Endothelial cell of umbilical vein (primary cell): ENCODE measurements around the gene AQP7. TPM values are rescaled to one million over a fixed set of nuclear protein-coding genes. Genes with fewer than 3 reads are reported as not detected.
"Not testable (repeated sequence)": the region's sequence is repeated elsewhere in the genome, so short reads cannot be mapped to it uniquely, and the experiment has no call there.

ENCODE experiments used
- BruUV-seq: library from RNA; stranded (reverse); fragments of 400-500 nt; replicated peaks from 2 replicates; lab custom pipeline; 2021; lab: Mats Ljungman, UMichigan
- CTCF ChIA-PET: fragments of 300-600, 350-600 bp; sonication (Branson Sonifier 250); formaldehyde crosslinking; loops from one replicate; lab custom pipeline; 2021; ENCODE audit warnings: antibody characterized with exemption, inconsistent platforms; lab: Charles Lee
- POLR2A ChIA-PET: fragments of 300-600, 350-600 bp; sonication (Branson Sonifier 250); formaldehyde crosslinking; loops from one replicate; lab custom pipeline; 2021; ENCODE audit warnings: antibody characterized with exemption, inconsistent platforms; lab: Charles Lee
- DNase-seq: peaks from one replicate; pipeline ENCODE4 v3.0.0-alpha.2; 2011; ENCODE audit warnings: low read depth, low spot score
- FAIRE-seq: peaks from 2 replicates; lab custom pipeline; 2011; peaks lifted over from hg19 to GRCh38; lab: Jason Lieb, UNC
- H2AFZ ChIP-seq: 2 replicates; pipeline ENCODE4 v1.6.0; 2012; ENCODE audit warnings: low read depth, low read length, control low read depth, inconsistent platforms
- H3K27ac ChIP-seq: 2 replicates; pipeline ENCODE4 v1.5.1; 2011; ENCODE audit warnings: low read depth, mild to moderate bottlenecking, control low read depth, low read length, moderate library complexity; ENCODE audit not compliant: insufficient read depth
- H3K27me3 ChIP-seq, 2 experiments: 2 replicates each; pipeline versions ENCODE4 v1.6.0 to v1.6.1; 2011; ENCODE audit warnings: low read length in 2 of 2, mixed read lengths in 1 of 2; ENCODE audit not compliant: control insufficient read depth in 2 of 2, insufficient read depth in 2 of 2
- H3K36me3 ChIP-seq, 2 experiments: 2 replicates in 1 of 2; 3 replicates in 1 of 2; pipeline ENCODE4 v1.5.1; 2011; ENCODE audit warnings: low read length in 2 of 2, mild to moderate bottlenecking in 1 of 2, moderate library complexity in 1 of 2; ENCODE audit not compliant: control insufficient read depth in 2 of 2, insufficient read depth in 2 of 2; ENCODE audit errors: extremely low read depth in 1 of 2
- H3K4me1 ChIP-seq: 3 replicates; pipeline ENCODE4 v1.5.1; 2011; ENCODE audit warnings: mild to moderate bottlenecking, low read length; ENCODE audit not compliant: control insufficient read depth, insufficient read depth; ENCODE audit errors: extremely low read depth
- H3K4me2 ChIP-seq: 2 replicates; pipeline ENCODE4 v1.6.1; 2011; ENCODE audit warnings: low read length, control low read depth, mixed read lengths; ENCODE audit not compliant: insufficient read depth
- H3K4me3 ChIP-seq, 3 experiments: fragments of 200-600 bp in 1 of 3; sonication (generic), shearing (Covaris generic) in 1 of 3; replicated peaks in 1 of 3; 2 replicates each; pipeline ENCODE4 v1.5.1; 2011 to 2016; ENCODE audit warnings: control low read depth in 3 of 3, low read length in 3 of 3, mild to moderate bottlenecking in 2 of 3, inconsistent platforms in 1 of 3, low read depth in 1 of 3, moderate library complexity in 1 of 3; ENCODE audit not compliant: insufficient read depth in 1 of 3
- H3K79me2 ChIP-seq: 2 replicates; pipeline ENCODE4 v1.6.0; 2012; ENCODE audit warnings: low read length, inconsistent platforms; ENCODE audit not compliant: control insufficient read depth, insufficient read depth
- H3K9ac ChIP-seq: replicated peaks from 2 replicates; pipeline ENCODE3; 2011; ENCODE audit warnings: low read length, control low read depth; ENCODE audit not compliant: insufficient read depth; ENCODE audit errors: extremely low read depth
- H3K9me1 ChIP-seq: replicated peaks from 3 replicates; pipeline ENCODE4 v1.6.0; 2011; ENCODE audit warnings: mild to moderate bottlenecking, low read length; ENCODE audit not compliant: control insufficient read depth, insufficient read depth; ENCODE audit errors: extremely low read depth
- H3K9me3 ChIP-seq: replicated peaks from 2 replicates; pipeline ENCODE4 v1.5.1; 2012; ENCODE audit warnings: low read length, inconsistent platforms; ENCODE audit not compliant: control insufficient read depth, insufficient read depth
- H4K20me1 ChIP-seq: replicated peaks from 2 replicates; pipeline ENCODE3; 2011; ENCODE audit warnings: mild to moderate bottlenecking, low read length; ENCODE audit not compliant: control insufficient read depth, insufficient read depth; ENCODE audit errors: extremely low read depth
- EZH2 ChIP-seq: IDR thresholded peaks from 2 replicates; pipeline ENCODE4 v1.6.1; 2012; ENCODE audit warnings: borderline replicate concordance, low read depth, mild to moderate bottlenecking, moderate library complexity, low read length, inconsistent platforms; ENCODE audit not compliant: severe bottlenecking
- FOS ChIP-seq: IDR thresholded peaks from 2 replicates; pipeline ENCODE4 v1.6.1; 2011; ENCODE audit warnings: mild to moderate bottlenecking, low read length, moderate library complexity, borderline replicate concordance; ENCODE audit not compliant: insufficient read depth
- GATA2 ChIP-seq: IDR thresholded peaks from 2 replicates; pipeline ENCODE4 v1.7.0; 2011; ENCODE audit warnings: low read depth, mild to moderate bottlenecking, moderate library complexity, mixed read lengths, low read length; ENCODE audit not compliant: insufficient read length, insufficient read depth
- JUN ChIP-seq: IDR thresholded peaks from 2 replicates; pipeline ENCODE4 v1.6.1; 2011; ENCODE audit warnings: borderline replicate concordance, low read depth; ENCODE audit not compliant: insufficient read length, insufficient read depth
- MAX ChIP-seq: IDR thresholded peaks from 2 replicates; pipeline ENCODE4 v1.6.1; 2011; ENCODE audit not compliant: insufficient read depth, insufficient read length
- MYC ChIP-seq: IDR thresholded peaks from one replicate; pipeline ENCODE4 v1.6.1; 2011; ENCODE audit warnings: mild to moderate bottlenecking, low read depth, low read length
- POLR2A ChIP-seq: IDR thresholded peaks from 2 replicates; pipeline ENCODE4 v1.6.1; 2012; ENCODE audit warnings: low read depth, mild to moderate bottlenecking, control low read depth, low read length
- POLR2AphosphoS5 ChIP-seq: IDR thresholded peaks from 2 replicates; pipeline ENCODE4 v1.6.1; 2012; ENCODE audit warnings: low read depth, mild to moderate bottlenecking, control low read depth, low read length, moderate library complexity; ENCODE audit not compliant: insufficient read depth
- dilution Hi-C: fragments of 300-500 bp; cut with MboI; formaldehyde crosslinking; loops from one replicate; pipeline ENCODE4 v1.15.0; 2019; ENCODE audit warnings: low sequenced_read_pairs; ENCODE audit not compliant: extremely low pct_ligation_motif_present
- intact Hi-C: fragments of 100-400 bp; cut with micrococcal nuclease; formaldehyde crosslinking; loops from one replicate; pipeline ENCODE4 v1.10.0; 2022
- polyA plus RNA-seq, 4 experiments: library from polyadenylated mRNA; depleted of rRNA in 3 of 4; stranded (reverse) in 3 of 4; unstranded in 1 of 4; fragments of >200 nt; gene quantifications; 2 replicates each; pipeline versions ENCODE4 v1.2.1 to v1.2.3, GENCODE V29; 2011 to 2012; ENCODE audit warnings: missing spikeins in 1 of 4
- total RNA-seq: library from RNA; stranded (reverse); gene quantifications from 2 replicates; pipeline ENCODE4 v1.2.3, GENCODE V29; 2021
- TF ChIP-seq, protein P1 (sequence below), 2 donors: IDR thresholded peaks; 1 replicate in 1 of 2; 2 replicates in 1 of 2; pipeline ENCODE4 v1.5.1; 2011; ENCODE audit warnings: low read length in 2 of 2, mild to moderate bottlenecking in 2 of 2, moderate library complexity in 2 of 2, control low read depth in 1 of 2, inconsistent platforms in 1 of 2, low read depth in 1 of 2; ENCODE audit not compliant: insufficient read depth in 1 of 2; ENCODE audit errors: extremely low read depth in 1 of 2

AQP7 gene
- total and polyA plus RNA-seq, 2 donors (not counting 3 experiments of a cell fraction or from before 2014, with no cell fraction given): 3.7 TPM; not detected in 1

DNA sequence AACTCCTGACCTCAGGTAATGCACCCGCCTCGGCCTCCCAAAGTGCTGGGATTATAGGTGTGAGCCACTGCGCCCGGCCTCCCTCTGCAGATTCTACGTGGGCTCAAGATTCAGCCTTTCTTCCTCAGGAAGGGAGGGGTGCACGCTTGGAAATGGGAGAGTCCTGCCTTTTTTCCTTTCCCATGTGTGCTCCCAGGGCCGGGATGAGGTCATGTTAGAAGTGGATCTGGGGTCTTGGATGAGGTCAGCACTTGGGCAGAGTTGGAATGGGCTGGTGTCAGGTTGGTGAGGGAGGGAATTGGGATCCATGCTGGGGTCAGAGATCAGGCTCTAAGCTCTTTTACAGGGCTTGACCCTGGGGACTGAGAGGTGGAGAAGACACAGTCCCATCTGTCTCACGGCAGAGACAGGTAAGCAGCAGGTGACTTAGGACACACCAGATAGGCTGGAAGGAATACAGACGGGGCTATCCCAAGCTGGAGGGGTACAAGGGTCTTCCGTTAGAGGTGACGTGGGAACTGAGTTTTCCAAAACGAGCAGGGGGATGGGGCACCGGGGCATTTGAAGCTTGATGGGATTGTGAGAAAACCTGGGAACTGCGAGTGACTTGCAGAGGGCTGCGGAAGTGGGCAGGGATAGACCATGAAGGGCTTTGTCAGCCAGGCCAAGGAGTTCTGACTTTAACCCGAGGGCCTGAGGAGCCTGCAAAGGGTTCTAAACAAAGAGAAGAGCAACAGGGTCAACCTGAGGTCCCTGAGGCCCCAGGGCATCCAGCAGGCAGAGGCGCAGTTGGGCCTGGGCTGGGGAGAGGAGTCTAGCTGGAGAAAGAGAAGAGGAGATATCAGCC, 1.8 kb upstream of the AQP7 start:
- dilution Hi-C loops: no loop called here
- FAIRE-seq: no peak

DNA sequence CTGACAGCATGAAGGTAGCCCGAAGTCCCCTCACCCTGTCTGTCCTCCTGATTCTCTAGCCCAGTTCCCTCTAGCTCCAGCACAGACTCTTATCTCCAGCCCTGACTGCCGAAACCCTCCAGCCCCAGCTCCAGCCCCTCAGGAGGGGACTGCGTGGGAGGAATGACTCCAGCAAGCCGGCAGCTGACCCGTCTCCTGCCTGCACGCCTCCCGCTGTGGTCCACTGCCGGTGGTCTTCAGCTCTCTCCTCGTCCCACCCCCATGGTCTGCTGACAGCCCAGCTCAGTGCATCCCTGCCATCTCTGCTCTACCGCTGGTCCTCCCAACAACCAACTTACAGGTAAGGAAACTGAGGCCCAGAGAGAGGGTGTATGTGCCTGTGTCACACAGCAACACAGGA, 559 bp downstream of the AQP7 start:
- FAIRE-seq, H3K79me2 ChIP-seq, H3K9me3 ChIP-seq, DNase-seq, H3K9ac ChIP-seq, BruUV-seq, H3K27me3 ChIP-seq, H3K4me3 ChIP-seq, H3K36me3 ChIP-seq, H2AFZ ChIP-seq, POLR2A ChIA-PET, dilution Hi-C loops, H3K4me1 ChIP-seq, H3K4me2 ChIP-seq, H4K20me1 ChIP-seq, H3K27ac ChIP-seq, H3K9me1 ChIP-seq: not testable (repeated sequence)
- intact Hi-C loops: loop anchor here (5.0 to 10.0 kb wide), 3 partner anchors 113 to 323 kb away; no protein-coding TSS in a partner anchor
- CTCF ChIA-PET: interaction anchor here (2.4 to 2.7 kb wide), 2 partner anchors 14 to 65 kb away, joined by 8 to 9 read pairs; no protein-coding TSS in a partner anchor

More for the DNA sequence above, 1.8 kb upstream of the AQP7 start:
- H4K20me1 ChIP-seq: no peaks in the 10 kb centered on the region
- no peaks in the 10 kb centered on the region for H3K36me3 ChIP-seq
- no peak overlapping the region for H3K4me2 ChIP-seq
- H3K4me1 ChIP-seq: no peaks in the 10 kb centered on the region
- H3K9ac ChIP-seq: no peak overlapping the region
- H3K9me1 ChIP-seq: no peaks in the 10 kb centered on the region
- H2AFZ ChIP-seq: no peak overlapping the region
- ChIA-PET CTCF (interaction anchor here (0.7 to 4.0 kb wide), 17 partner anchors 11 to 220 kb away, joined by 3 to 82 read pairs (median 7); partner anchors contain the start of gene NOL6), POLR2A (no interaction called here)
- H3K27ac ChIP-seq: no peak overlapping the region
- BruUV-seq: no TSS peak
- intact Hi-C loops: loop anchor here (1.0 to 10.0 kb wide), 7 partner anchors 13 to 321 kb away; no protein-coding TSS in a partner anchor
- H3K27me3 ChIP-seq: no peaks in the 10 kb centered on the region
- no peak for DNase-seq
- TF ChIP-seq FOS (no peak), JUN (no peak), MYC (no peak), POLR2A (no peak), MAX (no peak), GATA2 (no peak), POLR2AphosphoS5 (no peak), EZH2 (no peak)
- TF ChIP-seq, protein P1, sequence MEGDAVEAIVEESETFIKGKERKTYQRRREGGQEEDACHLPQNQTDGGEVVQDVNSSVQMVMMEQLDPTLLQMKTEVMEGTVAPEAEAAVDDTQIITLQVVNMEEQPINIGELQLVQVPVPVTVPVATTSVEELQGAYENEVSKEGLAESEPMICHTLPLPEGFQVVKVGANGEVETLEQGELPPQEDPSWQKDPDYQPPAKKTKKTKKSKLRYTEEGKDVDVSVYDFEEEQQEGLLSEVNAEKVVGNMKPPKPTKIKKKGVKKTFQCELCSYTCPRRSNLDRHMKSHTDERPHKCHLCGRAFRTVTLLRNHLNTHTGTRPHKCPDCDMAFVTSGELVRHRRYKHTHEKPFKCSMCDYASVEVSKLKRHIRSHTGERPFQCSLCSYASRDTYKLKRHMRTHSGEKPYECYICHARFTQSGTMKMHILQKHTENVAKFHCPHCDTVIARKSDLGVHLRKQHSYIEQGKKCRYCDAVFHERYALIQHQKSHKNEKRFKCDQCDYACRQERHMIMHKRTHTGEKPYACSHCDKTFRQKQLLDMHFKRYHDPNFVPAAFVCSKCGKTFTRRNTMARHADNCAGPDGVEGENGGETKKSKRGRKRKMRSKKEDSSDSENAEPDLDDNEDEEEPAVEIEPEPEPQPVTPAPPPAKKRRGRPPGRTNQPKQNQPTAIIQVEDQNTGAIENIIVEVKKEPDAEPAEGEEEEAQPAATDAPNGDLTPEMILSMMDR (IDR thresholded peaks at IDR 0.05; ENCODE audit: extremely low read depth in 1 of 2, insufficient read depth in 1 of 2, low read depth in 1 of 2, low read length in 2 of 2): no peak
- H3K4me3 ChIP-seq: no peak overlapping the region
- H3K79me2 ChIP-seq: no peaks in the 10 kb centered on the region
- H3K9me3 ChIP-seq: no peaks in the 10 kb centered on the region
